Activated gamma-delta T cell treated with Interleukin-2 at 50 U/mL for 16 hours (primary cell): ENCODE results near the gene IGF2BP2.
A peak's percentile ranks its signal among the peaks of the same experiment; 100 is the strongest.
"Not testable (repeated sequence)": the region's sequence is repeated elsewhere in the genome, so short reads cannot be mapped to it uniquely, and the experiment has no call there.

Source experiments
- DNase-seq: peaks from one replicate; pipeline ENCODE4 v3.0.0-alpha.2; 2020

IGF2BP2 gene

GRCh38 chr3:185831990-185832389, 7.1 kb upstream of the IGF2BP2 start:
- DNase-seq = no peak

- no peak for DNase-seq
Observed at GRCh38 chr3:185831195-185831594, 6.4 kb upstream of the IGF2BP2 start.

DNA sequence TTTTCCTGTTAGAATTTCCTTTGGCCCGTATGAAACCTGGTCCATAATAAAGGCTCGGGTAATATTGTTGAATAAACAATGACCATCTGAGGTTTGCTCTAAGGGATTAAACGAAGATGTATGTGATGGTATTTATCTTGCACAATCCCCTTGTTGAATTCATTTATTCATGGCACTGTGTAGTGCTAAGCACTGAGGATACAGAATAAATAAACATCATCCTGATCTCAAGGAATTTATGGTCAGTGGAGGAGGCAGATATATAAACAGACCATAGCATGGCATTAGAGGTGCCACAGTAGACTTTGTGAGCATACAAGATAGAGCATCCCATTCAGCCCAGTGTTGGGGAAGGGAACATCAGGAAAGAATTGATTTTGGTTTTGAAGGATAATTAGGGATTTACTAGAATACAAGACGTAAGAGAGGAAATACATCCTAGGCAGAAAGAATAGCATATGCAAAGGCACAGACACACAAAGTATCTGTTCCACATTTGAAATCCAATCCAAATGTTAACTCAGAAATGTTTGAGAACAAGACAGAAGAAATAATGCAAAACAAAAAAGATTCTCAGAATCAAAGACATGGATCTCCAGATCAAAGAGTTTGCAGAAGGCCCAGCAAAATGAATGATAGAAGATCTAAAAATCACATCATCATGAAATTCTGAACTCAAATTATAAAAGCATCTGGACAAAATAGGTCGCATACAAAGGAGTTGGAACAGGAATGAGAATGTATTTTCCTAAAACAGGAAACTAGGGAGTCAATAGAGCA, 5.4 kb upstream of the IGF2BP2 start:
- no peak for DNase-seq

DNA sequence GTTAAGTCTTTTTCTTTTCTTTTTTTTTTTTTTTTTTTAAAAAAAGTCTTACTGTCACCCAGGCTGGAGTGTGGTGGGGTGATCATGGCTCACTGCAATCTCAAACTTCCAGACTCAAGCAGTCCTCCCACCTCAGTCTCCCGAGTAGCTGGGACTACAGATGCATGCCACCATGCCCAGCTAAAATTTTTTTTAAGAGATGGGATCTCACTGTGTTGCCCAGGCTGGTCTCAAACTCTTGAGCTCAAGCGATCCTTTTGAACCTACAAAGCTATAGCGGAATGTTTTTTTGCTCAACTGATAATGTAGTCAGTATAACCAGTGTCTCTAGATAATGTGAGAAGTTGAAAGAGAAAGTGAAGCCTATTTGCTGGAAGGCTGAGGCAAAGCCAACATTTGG, 3.9 kb upstream of the IGF2BP2 start:
- DNase-seq = no peak

DNA sequence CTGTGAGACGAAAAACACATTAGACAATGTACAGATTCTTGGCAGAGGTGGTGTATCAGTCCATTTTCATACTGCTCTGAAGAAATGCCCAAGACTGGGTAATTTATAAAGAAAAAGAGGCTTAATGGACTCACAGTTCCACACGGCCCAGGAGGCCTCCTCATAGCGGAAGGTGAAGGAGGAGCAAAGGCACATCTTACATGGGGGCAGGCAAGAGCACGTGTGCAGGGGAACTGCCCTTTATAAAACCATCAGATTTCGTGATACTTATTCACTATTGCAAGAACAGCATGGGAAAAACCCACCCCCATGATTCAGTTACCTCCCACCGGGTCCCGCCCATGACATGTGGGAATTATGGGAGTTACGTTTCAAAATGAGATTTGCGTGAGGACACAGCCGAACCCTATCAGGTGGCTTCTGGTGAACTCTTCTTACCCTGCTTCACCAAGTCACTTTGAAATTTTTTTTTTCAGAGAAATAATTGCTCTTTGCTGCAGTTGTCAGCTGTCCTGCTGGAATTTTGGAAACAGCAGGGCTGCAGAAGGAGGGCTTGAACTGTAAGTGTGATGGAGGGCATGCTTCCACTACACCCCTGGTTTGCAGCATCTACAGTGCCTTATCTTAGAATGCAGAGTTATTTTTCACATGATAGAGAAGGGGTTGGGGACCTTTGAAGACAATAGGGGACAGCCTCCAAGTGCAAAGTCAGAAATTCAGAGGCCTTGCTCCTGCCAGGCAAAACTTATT, 2.9 kb upstream of the IGF2BP2 start:
- DNase-seq = no peak

- peak; percentile 38 for DNase-seq
Observed at GRCh38 chr3:185825639-185826481, 1.0 kb upstream of the IGF2BP2 start.

- peak; percentile 22 for DNase-seq
Observed at GRCh38 chr3:185824051-185825005, 514 bp downstream of the IGF2BP2 start.

- DNase-seq = peak; percentile 7
Observed at GRCh38 chr3:185823078-185824044, 1.5 kb downstream of the IGF2BP2 start.

- no peak for DNase-seq
Observed at GRCh38 chr3:185822221-185823000, 2.4 kb downstream of the IGF2BP2 start.

GRCh38 chr3:185820973-185821758, 3.7 kb downstream of the IGF2BP2 start:
- no peak for DNase-seq

- no peak for DNase-seq
Observed at GRCh38 chr3:185818267-185818875, 6.5 kb downstream of the IGF2BP2 start.

GRCh38 chr3:185815391-185816282, 9.2 kb downstream of the IGF2BP2 start:
- DNase-seq = no peak

DNA sequence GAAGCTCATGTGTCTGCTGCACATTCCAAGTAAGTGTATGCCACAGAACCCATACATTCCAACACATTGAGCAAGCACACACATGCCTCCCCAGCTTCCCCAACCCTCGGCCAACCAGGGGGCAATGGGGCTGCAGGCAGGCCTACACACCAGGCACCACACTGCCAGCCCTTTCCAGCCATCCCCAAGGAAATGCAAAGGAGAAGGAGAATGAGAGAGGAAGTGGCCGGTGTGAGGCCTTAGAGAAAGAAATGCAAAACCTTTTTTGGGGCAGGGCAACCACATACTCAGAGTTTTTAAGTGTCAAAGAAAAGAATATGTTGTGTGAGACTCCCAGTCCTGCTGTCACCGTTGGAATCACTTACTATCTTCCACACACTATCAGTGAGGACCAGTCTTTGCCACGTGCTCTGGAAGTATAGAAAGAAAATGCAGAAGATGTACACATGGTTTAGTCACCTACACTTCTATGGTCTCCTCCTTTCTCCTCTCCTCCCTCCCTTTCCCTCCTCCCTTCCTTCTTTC, 11.1 kb downstream of the IGF2BP2 start:
- DNase-seq = no peak

DNA sequence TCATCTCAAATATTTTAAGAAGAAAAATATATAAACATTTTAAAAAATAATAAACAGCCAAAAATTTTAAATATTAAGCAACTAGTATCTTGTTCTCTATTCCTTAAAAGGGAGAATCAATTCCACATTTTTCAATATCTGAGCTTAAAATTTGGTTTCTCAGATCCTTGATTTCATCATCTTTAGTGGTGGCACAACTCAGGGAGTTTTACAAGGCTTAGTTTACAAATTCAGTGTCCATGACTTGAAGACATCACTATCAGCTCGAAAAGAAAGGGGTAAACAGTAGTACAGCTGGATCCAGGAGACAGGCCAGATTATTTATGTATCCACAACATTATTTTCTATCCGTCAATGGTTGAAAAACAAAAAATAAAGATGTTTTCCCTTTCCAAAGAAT, 11.6 kb downstream of the IGF2BP2 start:
- no peak for DNase-seq

- no peak for DNase-seq
Observed at GRCh38 chr3:185807445-185808068, 17.3 kb downstream of the IGF2BP2 start.

GRCh38 chr3:185798831-185799110, 26.1 kb downstream of the IGF2BP2 start:
- DNase-seq = not testable (repeated sequence)
